ENCODE data around the gene SLC2A8.

Gene SLC2A8

DNA sequence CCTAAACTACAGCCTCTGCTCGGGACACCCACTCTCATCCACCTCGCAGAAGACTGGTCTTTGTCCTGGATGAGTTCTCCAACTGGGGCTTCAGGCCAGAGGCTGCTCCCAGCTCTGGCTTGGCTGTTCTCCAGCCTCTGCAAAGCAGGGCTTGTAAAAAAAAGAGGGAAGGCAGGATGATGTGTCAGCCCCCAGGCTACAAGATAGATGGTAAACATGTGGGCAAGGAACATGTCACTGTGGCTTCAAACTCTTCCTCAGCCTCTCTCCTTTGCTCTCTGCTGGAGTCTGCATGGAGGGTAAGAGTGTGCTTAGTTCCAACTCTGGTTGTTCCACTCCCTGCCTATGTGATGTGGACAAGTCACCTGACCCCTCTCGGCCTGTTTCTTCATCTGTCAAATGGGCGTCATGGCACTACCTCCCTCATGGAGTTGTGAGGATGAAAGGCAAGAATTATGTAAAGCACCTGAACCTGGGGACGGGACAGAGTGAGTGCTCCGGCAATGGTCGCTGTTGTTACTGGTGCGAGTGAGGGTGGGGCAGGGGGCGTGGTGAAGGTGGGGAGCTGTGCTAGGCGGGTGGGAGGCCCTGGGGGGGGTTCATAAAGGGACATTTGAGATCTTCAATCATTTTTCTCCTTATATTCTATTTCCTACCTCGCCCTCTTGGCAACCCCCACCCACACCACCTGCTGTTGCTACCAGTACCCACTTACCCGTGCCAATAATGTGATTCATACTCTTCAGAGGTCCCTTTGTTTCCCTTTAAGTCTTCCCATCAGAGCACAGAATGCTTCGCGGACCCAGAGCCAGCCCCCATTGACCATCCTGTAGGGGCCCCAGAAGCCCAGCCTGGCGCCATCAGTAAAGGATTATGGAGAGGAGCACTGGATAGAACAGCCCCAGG is 20.4 kb downstream of the SLC2A8 start:
- no peak overlapping the region for H3K27ac ChIP-seq (ENCODE audit: insufficient read depth, low read depth, low read length, poor library complexity, severe bottlenecking)
- H3K9me3 ChIP-seq (ENCODE audit: control insufficient read depth, low read length): no peaks in the 10 kb centered on the region
- H3K4me1 ChIP-seq (ENCODE audit: control insufficient read depth, insufficient read depth, low read length): peaks cover 2% of the 10 kb centered on the region
- H3K27me3 ChIP-seq (ENCODE audit: control insufficient read depth, insufficient read depth, low read length, poor library complexity, severe bottlenecking): no peaks in the 10 kb centered on the region
- 86 to 90% methylated on average over 14 to 15 of the region's 15 CpGs for WGBS, 2 experiments
- H3K36me3 ChIP-seq (ENCODE audit: control insufficient read depth, insufficient read depth, low read length): no peaks in the 10 kb centered on the region
- H3K4me3 ChIP-seq (ENCODE audit: insufficient read depth, low read depth, low read length): no peak overlapping the region

DNA sequence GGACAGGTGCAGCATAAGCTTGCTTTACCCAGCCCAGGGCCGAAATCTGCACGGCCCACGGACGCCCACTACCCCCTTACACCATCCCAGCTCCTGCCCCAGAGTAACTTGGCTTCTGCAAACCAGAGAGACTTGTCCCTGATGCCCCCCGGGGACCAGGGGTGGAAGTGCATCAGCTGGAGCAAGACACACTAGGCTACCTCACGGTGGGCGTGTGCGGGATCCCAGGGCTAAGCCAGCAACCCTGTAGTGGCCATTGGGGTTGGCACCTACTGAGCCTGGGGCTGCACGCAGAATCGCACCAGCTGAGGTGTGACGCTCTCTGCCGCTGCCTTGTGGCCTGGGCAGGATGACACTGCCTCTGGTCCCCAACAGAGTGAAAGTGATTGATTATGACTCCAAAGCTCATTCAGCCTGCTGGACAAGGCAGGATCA is 21.1 kb downstream of the SLC2A8 start:
- Histone ChIP-seq H3K9me3 (ENCODE audit: control insufficient read depth, low read length) (no peaks in the 10 kb centered on the region), H3K36me3 (ENCODE audit: control insufficient read depth, insufficient read depth, low read length) (no peaks in the 10 kb centered on the region), H3K4me3 (ENCODE audit: insufficient read depth, low read depth, low read length) (no peak overlapping the region), H3K27me3 (ENCODE audit: control insufficient read depth, insufficient read depth, low read length, poor library complexity, severe bottlenecking) (no peaks in the 10 kb centered on the region), H3K4me1 (ENCODE audit: control insufficient read depth, insufficient read depth, low read length) (peaks cover 8% of the 10 kb centered on the region), H3K27ac (ENCODE audit: insufficient read depth, low read depth, low read length, poor library complexity, severe bottlenecking) (no peak overlapping the region)
- WGBS, 2 experiments: 63 to 72% methylated on average over 12 of the region's 12 CpGs

GRCh38 chr9:127419348-127419747 is 22.4 kb downstream of the SLC2A8 start:
- no peaks in the 10 kb centered on the region for H3K36me3 ChIP-seq (ENCODE audit: control insufficient read depth, insufficient read depth, low read length)
- peaks cover 8% of the 10 kb centered on the region for H3K4me1 ChIP-seq (ENCODE audit: control insufficient read depth, insufficient read depth, low read length)
- no peaks in the 10 kb centered on the region for H3K9me3 ChIP-seq (ENCODE audit: control insufficient read depth, low read length)
- WGBS, 2 experiments: 91 to 92% methylated on average over 6 of the region's 6 CpGs
- no peaks in the 10 kb centered on the region for H3K27me3 ChIP-seq (ENCODE audit: control insufficient read depth, insufficient read depth, low read length, poor library complexity, severe bottlenecking)
- no peak overlapping the region for H3K27ac ChIP-seq (ENCODE audit: insufficient read depth, low read depth, low read length, poor library complexity, severe bottlenecking)
- H3K4me3 ChIP-seq (ENCODE audit: insufficient read depth, low read depth, low read length): no peak overlapping the region

DNA sequence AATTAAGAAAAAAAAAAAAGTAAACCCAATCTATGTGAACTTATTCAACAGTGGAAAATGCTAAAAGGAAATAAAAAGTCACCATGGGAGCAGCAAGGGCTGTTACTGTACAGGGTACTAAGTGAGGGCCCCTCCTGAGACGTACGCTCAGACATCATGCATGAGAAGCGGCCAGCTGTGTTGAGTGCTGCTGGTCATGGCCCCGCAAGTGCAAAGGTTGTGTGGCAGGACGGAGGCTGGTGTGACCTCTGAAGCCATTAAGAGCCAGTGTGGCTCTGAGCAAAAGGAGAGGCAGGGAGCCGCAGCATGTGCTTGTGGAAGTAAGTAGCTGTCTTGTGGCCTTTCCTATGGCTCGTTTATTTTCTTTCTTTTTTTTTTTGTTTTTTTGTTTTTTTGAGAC is 24.1 kb downstream of the SLC2A8 start:
- H3K27ac ChIP-seq (ENCODE audit: insufficient read depth, low read depth, low read length, poor library complexity, severe bottlenecking): no peak overlapping the region
- no peaks in the 10 kb centered on the region for H3K9me3 ChIP-seq (ENCODE audit: control insufficient read depth, low read length)
- H3K4me3 ChIP-seq (ENCODE audit: insufficient read depth, low read depth, low read length): no peak overlapping the region
- no peaks in the 10 kb centered on the region for H3K36me3 ChIP-seq (ENCODE audit: control insufficient read depth, insufficient read depth, low read length)
- peaks cover 8% of the 10 kb centered on the region for H3K4me1 ChIP-seq (ENCODE audit: control insufficient read depth, insufficient read depth, low read length)
- no peaks in the 10 kb centered on the region for H3K27me3 ChIP-seq (ENCODE audit: control insufficient read depth, insufficient read depth, low read length, poor library complexity, severe bottlenecking)
- WGBS, 2 experiments: 95 to 97% methylated on average over 7 of the region's 7 CpGs

DNA sequence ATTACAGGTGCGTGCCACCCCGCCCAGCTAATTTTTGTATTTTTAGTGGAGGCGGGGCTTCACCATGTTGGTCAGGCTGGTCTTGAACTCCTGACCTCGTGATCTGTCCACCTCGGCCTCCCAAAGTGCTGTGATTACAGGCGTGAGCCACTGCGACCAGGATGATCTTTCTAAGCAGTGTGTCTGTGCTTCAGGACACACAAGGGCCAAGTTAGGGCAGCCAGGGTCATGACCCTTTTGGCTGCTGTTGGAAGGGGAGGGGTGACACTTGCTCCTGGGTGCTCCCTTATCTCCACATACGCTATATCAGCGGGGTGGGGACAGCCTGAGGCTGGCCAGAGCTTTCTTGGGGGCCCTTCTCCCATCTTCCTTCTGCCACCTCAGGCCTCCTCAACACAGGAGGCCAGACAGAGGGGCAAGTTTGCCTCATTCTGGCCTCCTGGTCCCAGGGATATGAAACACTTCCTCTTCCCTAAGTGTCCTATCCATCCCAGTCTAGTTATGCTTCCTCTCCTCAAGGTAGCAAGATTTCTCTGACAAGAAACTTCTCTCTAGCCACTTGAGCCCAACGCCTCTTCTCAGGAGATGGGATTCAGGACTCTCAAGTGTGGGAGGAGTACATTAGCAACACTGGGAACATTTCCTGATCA is 25.3 kb downstream of the SLC2A8 start:
- Histone ChIP-seq H3K36me3 (ENCODE audit: control insufficient read depth, insufficient read depth, low read length) (no peaks in the 10 kb centered on the region), H3K9me3 (ENCODE audit: control insufficient read depth, low read length) (no peaks in the 10 kb centered on the region), H3K4me3 (ENCODE audit: insufficient read depth, low read depth, low read length) (peak overlapping the region; percentile 97), H3K27me3 (ENCODE audit: control insufficient read depth, insufficient read depth, low read length, poor library complexity, severe bottlenecking) (no peaks in the 10 kb centered on the region), H3K4me1 (ENCODE audit: control insufficient read depth, insufficient read depth, low read length) (peaks cover 8% of the 10 kb centered on the region), H3K27ac (ENCODE audit: insufficient read depth, low read depth, low read length, poor library complexity, severe bottlenecking) (no peak overlapping the region)
- 93 to 94% methylated on average over 10 of the region's 10 CpGs for WGBS, 2 experiments

DNA sequence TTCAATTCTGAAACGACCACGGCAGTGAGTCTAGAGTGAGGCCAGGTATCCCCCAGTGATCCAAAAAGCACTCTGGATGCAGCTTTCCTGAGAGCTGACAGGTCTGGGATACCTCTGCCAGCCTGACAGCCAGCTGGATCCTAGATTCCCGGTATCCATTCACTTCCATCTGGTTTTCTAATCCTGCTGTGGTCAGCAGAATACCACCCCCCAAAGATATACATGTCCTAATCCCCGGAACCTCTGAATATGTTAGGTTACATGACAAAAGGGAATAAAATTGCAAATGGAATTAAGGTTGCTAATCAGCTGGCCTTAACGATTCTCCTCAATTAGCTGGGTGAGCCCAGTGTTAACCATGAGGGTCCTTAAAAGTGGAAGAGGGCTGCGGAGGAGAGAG is 25.8 kb downstream of the SLC2A8 start:
- no peaks in the 10 kb centered on the region for H3K9me3 ChIP-seq (ENCODE audit: control insufficient read depth, low read length)
- H3K4me1 ChIP-seq (ENCODE audit: control insufficient read depth, insufficient read depth, low read length): peaks cover 8% of the 10 kb centered on the region
- 73% methylated on average over 6 of the region's 6 CpGs for WGBS, 2 experiments
- no peak overlapping the region for H3K27ac ChIP-seq (ENCODE audit: insufficient read depth, low read depth, low read length, poor library complexity, severe bottlenecking)
- peak overlapping the region; percentile 97 for H3K4me3 ChIP-seq (ENCODE audit: insufficient read depth, low read depth, low read length)
- no peaks in the 10 kb centered on the region for H3K36me3 ChIP-seq (ENCODE audit: control insufficient read depth, insufficient read depth, low read length)
- no peaks in the 10 kb centered on the region for H3K27me3 ChIP-seq (ENCODE audit: control insufficient read depth, insufficient read depth, low read length, poor library complexity, severe bottlenecking)

GRCh38 chr9:127423476-127423933 is 26.5 kb downstream of the SLC2A8 start:
- peak overlapping the region; percentile 86 for H3K27ac ChIP-seq (ENCODE audit: insufficient read depth, low read depth, low read length, poor library complexity, severe bottlenecking)
- no peaks in the 10 kb centered on the region for H3K9me3 ChIP-seq (ENCODE audit: control insufficient read depth, low read length)
- peaks cover 8% of the 10 kb centered on the region for H3K4me1 ChIP-seq (ENCODE audit: control insufficient read depth, insufficient read depth, low read length)
- no peaks in the 10 kb centered on the region for H3K36me3 ChIP-seq (ENCODE audit: control insufficient read depth, insufficient read depth, low read length)
- WGBS, 2 experiments: 3 to 4% methylated on average over 9 of the region's 9 CpGs
- H3K4me3 ChIP-seq (ENCODE audit: insufficient read depth, low read depth, low read length): peak overlapping the region; percentile 97
- H3K27me3 ChIP-seq (ENCODE audit: control insufficient read depth, insufficient read depth, low read length, poor library complexity, severe bottlenecking): no peaks in the 10 kb centered on the region

GRCh38 chr9:127423934-127424675 is 27.1 kb downstream of the SLC2A8 start, which contains the start of gene ZNF79:
ZNF79 (plus strand) TSS chr9:127424382; CDS start chr9:127424788, 406 bp downstream.
- WGBS, 2 experiments: 0% methylated on average over 54 of the region's 54 CpGs

DNA sequence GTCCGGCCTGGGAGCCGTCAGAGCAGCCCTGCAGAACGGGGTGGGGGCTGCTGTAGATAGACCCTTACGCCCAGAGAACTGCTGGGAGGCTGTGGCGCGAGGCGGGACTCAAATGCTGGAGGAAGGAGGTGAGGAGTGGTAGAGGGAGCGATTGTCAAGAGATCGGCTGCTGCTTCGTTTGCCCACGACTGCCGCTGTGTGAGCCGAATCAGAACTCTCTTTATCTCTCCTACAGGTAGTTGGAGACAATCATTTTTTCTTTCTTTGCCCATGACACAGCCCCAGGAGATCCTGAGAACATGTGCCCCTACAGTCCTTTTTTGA is 27.7 kb downstream of the SLC2A8 start:
- WGBS, 2 experiments: 1 to 2% methylated on average over 13 of the region's 13 CpGs
- no peak overlapping the region for H3K27ac ChIP-seq (ENCODE audit: insufficient read depth, low read depth, low read length, poor library complexity, severe bottlenecking)

More at GRCh38 chr9:127423934-127424675, 27.1 kb downstream of the SLC2A8 start, which contains the start of gene ZNF79:
- H3K36me3 ChIP-seq (ENCODE audit: control insufficient read depth, insufficient read depth, low read length): no peaks in the 10 kb centered on the region
- no peaks in the 10 kb centered on the region for H3K9me3 ChIP-seq (ENCODE audit: control insufficient read depth, low read length)
- no peaks in the 10 kb centered on the region for H3K27me3 ChIP-seq (ENCODE audit: control insufficient read depth, insufficient read depth, low read length, poor library complexity, severe bottlenecking)
- H3K27ac ChIP-seq (ENCODE audit: insufficient read depth, low read depth, low read length, poor library complexity, severe bottlenecking): peak within 1 kb of the TSS; percentile 86
- peak within 1 kb of the TSS; percentile 97 for H3K4me3 ChIP-seq (ENCODE audit: insufficient read depth, low read depth, low read length)
- H3K4me1 ChIP-seq (ENCODE audit: control insufficient read depth, insufficient read depth, low read length): peaks cover 8% of the 10 kb centered on the region

DNA sequence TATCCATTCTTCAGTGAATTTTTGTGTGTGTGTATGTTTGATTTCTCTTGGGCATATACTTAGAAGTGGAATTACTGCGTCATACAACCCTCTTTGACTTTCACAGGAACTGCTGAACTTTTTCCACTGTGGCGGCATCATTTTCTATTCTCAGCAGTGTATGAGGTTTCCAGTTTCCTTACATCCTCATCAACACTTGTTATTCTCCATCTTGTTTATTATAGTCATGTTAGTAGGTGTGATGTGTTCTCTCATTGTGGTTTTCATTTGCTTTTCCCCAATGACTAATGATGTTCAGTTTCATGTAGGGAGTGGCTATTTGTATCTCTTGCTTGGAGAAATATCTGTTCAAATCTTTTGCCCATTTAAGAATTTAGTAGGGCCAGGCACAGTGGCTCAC is 29.8 kb downstream of the SLC2A8 start:
- Histone ChIP-seq H3K36me3 (ENCODE audit: control insufficient read depth, insufficient read depth, low read length) (peaks cover 14% of the 10 kb centered on the region), H3K9me3 (ENCODE audit: control insufficient read depth, low read length) (no peaks in the 10 kb centered on the region), H3K4me1 (ENCODE audit: control insufficient read depth, insufficient read depth, low read length) (peaks cover 8% of the 10 kb centered on the region), H3K27me3 (ENCODE audit: control insufficient read depth, insufficient read depth, low read length, poor library complexity, severe bottlenecking) (no peaks in the 10 kb centered on the region), H3K27ac (ENCODE audit: insufficient read depth, low read depth, low read length, poor library complexity, severe bottlenecking) (no peak overlapping the region), H3K4me3 (ENCODE audit: insufficient read depth, low read depth, low read length) (no peak overlapping the region)
- WGBS, 2 experiments: 89 to 95% methylated on average over 2 of the region's 2 CpGs

More for the DNA sequence above, 27.7 kb downstream of the SLC2A8 start:
- Histone ChIP-seq H3K4me1 (ENCODE audit: control insufficient read depth, insufficient read depth, low read length) (peaks cover 8% of the 10 kb centered on the region), H3K36me3 (ENCODE audit: control insufficient read depth, insufficient read depth, low read length) (peaks cover 4% of the 10 kb centered on the region), H3K27me3 (ENCODE audit: control insufficient read depth, insufficient read depth, low read length, poor library complexity, severe bottlenecking) (no peaks in the 10 kb centered on the region), H3K9me3 (ENCODE audit: control insufficient read depth, low read length) (no peaks in the 10 kb centered on the region), H3K4me3 (ENCODE audit: insufficient read depth, low read depth, low read length) (peak overlapping the region; percentile 97)
